ENCODE measurements around the gene MMD2.

GRCh38 chr7:4883033-4883371, 76.0 kb downstream of the MMD2 start:
- TF ChIP-seq POLR2AphosphoS5 (IDR thresholded peaks at IDR 0.05) (no peak), POLR2A (IDR thresholded peaks at IDR 0.05; ENCODE audit: low read depth) (no peak), EP300 (IDR thresholded peaks at IDR 0.05) (no peak)
